Measurements from ENCODE around the gene PLXND1.

- TF ChIP-seq CTCF (conservative IDR thresholded peaks at IDR 0.05; ENCODE audit: low read length) (no peak), EZH2phosphoT487 (IDR thresholded peaks at IDR 0.05; ENCODE audit: borderline replicate concordance, low read depth, low read length) (no peak)
Observed at GRCh38 chr3:129552287-129553050, 54.0 kb downstream of the PLXND1 start.
